GM19328 (cell line): ENCODE results near the gene MYT1.

Source experiments
- ATAC-seq: cut with Tn5 transposase; IDR thresholded peaks from one replicate; pipeline ENCODE4 v1.9.1; 2021; ENCODE audit warnings: mild to moderate bottlenecking, moderate library complexity; ENCODE audit not compliant: unreplicated experiment

The MYT1 gene

GRCh38 chr20:64153861-64154589 lies 10.2 kb upstream of the MYT1 start:
- ATAC-seq, result no peak

- no peak for ATAC-seq
These were observed 9.5 kb upstream of the MYT1 start for GRCh38 chr20:64154590-64155257.

DNA sequence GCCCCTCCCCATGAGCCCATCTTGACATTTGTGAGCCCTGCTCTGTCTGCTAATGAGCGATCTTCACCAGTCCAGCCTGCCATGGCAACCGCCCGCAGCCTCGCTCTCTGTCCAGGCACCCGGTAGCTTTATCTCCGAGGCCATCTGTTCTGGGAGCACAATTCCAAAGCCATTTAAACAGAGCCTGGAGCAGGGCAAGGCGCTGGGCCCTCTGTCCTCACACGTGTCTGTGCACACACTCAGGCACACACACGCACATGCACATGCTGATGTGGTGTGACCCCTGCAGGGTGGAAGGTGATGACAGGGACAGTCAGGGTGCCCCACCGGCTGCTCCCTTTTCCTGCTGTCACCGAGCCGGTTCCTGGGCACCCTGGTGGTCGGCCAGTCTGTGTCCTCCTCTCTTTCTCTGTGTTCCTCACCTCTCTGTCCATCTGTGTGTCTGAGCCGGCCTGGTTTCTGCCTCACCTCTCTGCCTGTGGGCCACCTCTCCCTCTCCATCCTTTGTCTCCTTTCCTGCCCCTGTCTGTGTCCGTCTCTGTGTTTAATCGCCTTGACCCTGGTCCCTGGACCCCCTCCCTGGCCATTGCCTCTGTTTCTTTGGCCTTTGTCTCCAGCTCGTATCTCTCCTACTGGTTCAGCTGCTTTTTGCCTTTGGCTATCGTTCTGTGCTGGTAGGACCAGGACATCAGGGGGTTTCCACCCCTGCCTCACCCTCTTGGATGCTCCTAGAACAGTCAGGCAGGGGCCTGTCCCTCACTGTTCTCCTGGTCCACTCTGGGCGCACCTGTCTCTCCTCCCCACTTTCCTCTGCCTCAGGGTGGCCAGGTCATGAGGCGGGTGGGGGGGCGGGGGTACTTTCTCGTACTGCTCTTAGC lies 8.8 kb upstream of the MYT1 start:
- ATAC-seq, result no peak

DNA sequence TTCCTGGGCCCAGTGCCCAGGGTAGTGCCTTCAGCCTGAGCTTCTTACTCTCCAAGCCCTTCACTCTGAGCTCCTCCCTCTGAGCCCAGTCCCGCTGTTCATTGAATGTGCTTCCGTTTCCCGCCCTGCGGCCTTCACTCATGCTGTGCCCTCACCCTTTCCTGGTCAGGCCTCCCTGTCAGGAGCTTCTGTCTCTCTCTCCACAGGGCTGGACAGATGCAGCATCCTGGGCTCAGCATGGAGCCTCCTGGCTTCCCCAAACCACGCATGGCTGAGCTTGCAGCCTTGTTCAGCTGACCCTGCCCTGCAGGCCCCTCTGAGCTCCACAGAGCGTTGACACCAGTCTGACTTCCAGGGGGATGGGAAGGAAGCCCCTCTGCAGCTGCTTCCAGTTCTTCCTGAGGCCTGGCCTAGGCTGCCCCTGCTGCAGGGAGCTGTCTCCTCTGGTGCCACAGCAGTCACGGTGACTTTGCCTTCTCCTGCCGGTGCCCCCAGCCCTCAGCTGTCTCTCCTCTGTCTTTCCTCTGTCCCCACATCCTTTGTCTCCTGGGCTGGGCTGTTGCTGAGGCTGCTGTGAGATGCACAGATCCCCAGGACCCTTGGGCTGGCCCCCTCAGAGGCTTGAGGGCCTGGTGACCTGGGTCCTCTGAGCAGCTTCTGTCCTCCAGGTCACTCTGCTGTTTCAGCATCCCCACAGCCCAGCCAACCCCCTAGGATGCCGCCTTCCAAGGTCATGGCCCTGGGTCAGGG lies 7.9 kb upstream of the MYT1 start:
- ATAC-seq, result no peak

- ATAC-seq, result no peak
These were observed 7.1 kb upstream of the MYT1 start for GRCh38 chr20:64156886-64157875.

DNA sequence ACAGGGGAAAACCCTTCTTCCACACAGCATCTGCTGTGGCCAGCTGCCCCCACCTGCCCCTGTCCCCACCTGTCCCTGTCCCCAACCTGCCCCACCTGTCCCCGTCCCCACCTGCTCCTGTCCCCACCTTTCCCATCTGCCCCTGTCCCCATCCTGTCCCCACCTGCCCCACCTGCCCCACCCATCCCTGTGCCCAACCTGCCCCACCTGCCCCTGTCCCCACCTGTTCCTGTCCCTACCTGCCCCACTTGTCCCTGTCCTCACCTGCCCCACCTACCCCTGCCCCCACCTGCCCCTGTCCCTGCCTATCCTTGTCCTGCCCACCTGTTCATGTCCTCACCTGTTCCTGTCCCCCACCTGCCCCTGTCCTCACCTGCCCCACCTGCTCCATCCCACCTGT lies 6.4 kb upstream of the MYT1 start:
- no peak for ATAC-seq

DNA sequence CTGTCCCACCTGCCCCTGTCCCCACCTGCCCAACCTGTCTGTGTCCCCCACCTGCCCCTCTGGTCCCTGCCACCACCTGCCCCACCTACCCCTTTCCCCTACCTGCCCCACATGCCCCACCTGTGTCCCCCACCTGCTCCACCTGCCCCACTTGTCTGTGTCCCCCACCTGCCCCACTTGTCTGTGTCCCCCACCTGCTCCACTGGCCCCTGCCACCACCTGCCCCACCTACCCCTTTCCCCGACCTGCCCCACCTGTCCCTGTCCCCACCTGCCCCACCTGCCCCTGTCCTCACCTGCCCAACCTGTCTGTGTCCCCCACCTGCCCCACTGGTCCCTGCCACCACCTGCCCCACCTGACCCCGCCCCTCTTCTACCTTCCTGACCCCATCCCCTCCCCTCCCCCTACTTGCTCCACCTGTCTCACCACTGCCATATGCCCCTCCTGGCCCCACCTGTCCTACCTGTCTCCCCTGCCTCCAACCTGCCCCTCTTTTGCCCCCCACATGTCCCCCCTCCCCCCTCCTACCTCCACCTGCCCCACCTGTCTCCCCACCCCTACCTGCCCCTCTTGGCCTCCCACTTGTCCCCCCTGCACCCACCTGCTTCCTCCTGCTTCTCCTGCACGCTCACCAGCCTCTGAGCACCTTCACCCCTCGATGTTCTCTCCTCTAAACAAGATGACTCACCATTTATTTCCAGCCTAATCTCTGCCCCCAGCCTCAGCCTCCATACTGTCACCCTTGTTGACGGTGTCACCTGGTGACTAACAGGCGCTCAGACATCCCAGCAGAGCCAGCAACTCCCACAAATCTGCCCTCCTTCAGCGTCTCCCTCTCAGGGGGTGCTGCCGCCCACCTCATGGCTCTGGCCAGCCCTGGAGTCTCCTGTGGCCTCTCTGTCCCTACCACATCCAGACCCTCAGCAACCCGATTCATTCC lies 5.6 kb upstream of the MYT1 start:
- no peak for ATAC-seq

DNA sequence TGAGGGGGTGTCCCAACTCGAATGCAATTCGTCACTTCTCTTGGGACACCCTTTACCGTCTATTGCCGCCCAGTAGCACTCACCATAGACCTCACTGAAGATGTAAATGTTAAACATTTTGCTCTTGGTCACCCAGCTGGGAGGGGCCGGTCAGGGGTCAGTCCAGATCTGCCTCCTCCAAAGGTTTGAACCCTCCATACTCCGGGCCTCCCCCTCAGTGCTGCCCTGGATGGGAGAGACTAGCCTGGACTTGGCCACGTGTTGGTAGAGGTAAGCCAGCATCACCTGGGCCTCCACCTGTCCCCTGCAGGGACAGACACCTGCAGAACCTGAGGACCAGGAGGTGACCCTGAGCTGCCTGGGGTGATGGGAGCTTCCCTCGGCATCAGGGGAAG lies 5.0 kb upstream of the MYT1 start:
- ATAC-seq, result no peak

DNA sequence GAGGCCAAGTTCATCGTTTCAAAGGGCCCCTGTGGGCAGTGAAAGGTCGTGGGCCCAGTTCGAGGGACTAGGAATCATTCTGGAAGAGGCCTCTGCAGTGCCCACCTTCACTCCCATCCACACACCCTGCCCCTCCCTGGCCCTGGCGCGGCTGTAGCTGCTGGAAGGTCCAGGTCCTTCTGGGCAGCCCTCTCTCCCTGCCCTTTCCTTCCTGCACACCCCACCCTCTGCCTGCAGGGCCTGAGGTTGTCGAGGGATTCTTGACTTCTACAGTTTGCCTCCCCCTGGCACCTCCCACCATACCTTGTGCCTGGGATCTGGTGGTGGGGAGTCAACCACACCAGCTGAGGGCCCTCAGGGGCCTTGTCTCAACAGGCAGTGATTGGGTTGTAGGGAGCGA lies 4.5 kb upstream of the MYT1 start:
- no peak for ATAC-seq

GRCh38 chr20:64160118-64160517 lies 4.1 kb upstream of the MYT1 start:
- no peak for ATAC-seq

GRCh38 chr20:64160526-64161355 lies 3.5 kb upstream of the MYT1 start:
- ATAC-seq, result no peak

DNA sequence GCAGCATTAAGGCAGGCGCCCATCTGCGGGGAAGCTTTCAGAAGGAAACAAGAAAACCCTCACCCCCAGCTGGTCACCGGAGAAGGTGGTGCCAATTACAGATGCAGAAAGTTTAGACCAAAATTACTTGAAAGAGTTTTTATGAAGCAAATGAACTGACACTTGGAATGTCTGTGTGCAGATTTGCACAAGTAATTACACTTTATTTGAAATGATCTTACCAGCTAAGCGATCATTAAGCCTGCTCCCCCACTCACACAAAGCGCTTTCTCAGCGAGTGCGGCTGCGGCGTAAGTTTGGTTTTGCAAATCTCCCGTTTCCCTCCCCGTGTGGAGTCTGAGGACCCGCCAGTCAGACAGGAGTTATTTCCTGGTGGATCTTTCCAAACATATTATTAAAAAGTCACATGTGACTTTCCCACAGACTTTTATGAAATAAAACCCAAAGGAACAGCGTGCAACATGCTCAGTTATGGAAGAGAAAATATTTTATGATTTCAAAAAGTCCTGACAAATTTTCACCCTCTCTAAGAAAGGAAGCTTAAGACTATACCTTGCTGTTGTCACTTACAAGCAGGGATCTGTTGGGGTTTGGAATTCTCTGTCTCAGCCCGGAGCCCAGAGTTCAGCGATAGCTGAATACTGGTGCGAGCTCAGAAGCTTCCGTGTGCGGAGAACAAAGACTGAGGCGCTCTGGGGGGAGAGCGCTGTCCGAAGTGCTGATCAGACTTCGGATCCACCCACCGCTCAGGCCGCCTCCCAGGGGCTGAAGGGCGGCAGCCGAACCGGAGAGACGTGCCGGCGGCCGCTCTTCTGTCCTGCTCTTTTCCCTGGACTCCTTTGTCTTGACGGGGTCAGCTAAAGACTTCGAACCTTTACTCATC lies 2.7 kb upstream of the MYT1 start:
- ATAC-seq, result no peak

DNA sequence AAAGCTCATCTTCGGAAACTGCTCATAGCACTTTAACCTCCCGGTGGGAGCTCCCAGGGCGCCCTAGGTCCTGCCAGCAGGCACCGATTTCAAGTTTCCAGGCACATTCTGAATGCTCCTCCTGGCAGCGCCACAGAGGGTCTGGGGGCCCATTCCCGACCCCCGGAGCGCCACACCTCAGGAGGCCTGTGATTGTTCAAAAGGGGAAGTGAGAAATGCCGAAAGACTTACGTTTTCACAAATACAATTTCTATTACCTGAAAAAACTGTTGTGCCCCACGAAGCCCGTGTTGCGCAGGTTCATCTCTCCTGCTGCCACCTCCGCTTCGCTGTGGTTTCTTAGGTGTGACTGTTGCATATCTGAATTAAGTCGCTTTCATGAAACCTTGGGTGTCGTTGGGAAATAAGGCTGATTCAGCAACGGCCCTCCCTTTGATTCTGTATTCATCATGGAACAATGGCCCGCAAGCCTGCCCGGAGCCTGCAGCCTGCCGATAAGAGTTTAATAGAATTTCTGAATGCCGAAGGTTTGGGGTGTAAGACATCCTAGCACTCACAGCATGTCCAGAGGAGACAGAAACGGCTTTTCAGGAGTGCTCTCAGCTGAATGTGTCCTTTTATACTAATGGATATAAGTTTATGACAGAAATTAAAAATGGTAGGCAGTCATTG lies 1.9 kb upstream of the MYT1 start:
- ATAC-seq, result no peak

DNA sequence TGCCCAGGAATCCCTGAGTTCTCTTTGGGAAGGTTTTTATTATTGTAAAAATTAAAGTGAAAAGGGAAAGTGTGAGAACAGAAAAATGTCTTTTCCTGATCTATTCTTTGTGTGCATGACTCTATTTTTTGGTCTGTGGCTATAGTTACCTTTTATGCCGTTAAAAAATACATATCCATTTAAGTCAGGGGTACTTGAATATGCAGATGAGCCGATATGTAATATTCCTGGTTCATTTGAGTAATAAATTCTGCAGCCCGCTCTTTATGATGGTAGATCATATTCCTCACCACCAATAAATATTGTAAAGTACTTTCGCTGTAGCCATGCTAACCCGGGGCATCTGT lies 503 bp upstream of the MYT1 start:
- ATAC-seq, result no peak

- ATAC-seq, result no peak
These were observed 1.8 kb downstream of the MYT1 start for GRCh38 chr20:64165866-64166600.
